Body of pancreas (tissue), 4 donors: ENCODE data around the gene CACNA2D4. TPM values are rescaled to one million over a fixed set of nuclear protein-coding genes. Genes with fewer than 3 reads are reported as not detected.

Experiments used
- ATAC-seq: fragments of 150-250 bp; one replicate; pipeline ENCODE4 v1.9.1; 2016
- DNase-seq, 4 donors: peaks; one replicate each; pipeline ENCODE4 v3.0.0-alpha.2; 2019
- H3K27ac ChIP-seq, 4 donors: fragments of 200-600 bp; sonication (generic); 1 replicate in 3 of 4; 2 replicates in 1 of 4; pipeline versions ENCODE4 v1.5.1 to v1.6.1; 2016 to 2019; ENCODE audit warnings: mild to moderate bottlenecking in 1 of 4, mixed read lengths in 1 of 4, moderate library complexity in 1 of 4
- H3K27me3 ChIP-seq, 2 donors: fragments of 200-600 bp; sonication (generic); one replicate each; pipeline ENCODE4 v1.6.0; 2016; ENCODE audit warnings: mild to moderate bottlenecking in 1 of 2
- H3K36me3 ChIP-seq, 2 donors: fragments of 200-600 bp; sonication (generic); replicated peaks in 1 of 2; 2 replicates each; pipeline ENCODE4 v1.5.1; 2016; ENCODE audit warnings: low read depth in 2 of 2; ENCODE audit not compliant: insufficient read depth in 1 of 2
- H3K4me1 ChIP-seq: fragments of 200-600 bp; sonication (generic); one replicate; pipeline ENCODE4 v1.6.0; 2016
- H3K4me3 ChIP-seq, 2 donors: fragments of 200-600 bp; sonication (generic); 1 replicate in 1 of 2; 2 replicates in 1 of 2; pipeline ENCODE4 v1.5.1; 2016 to 2019
- H3K9me3 ChIP-seq, 3 donors: fragments of 200-600 bp; sonication (generic); 1 replicate in 2 of 3; 2 replicates in 1 of 3; pipeline ENCODE4 v1.5.1; 2016
- CTCF ChIP-seq, 7 experiments: fragments of 450-650 bp in 4 of 7; fragments of 200-600 bp in 3 of 7; sonication (generic) in 3 of 7; IDR thresholded peaks; one replicate each; pipeline ENCODE4 v1.5.1; 2016 to 2019; ENCODE audit warnings: antibody characterized with exemption in 7 of 7
- POLR2A ChIP-seq, 3 donors: fragments of 450-650 bp; IDR thresholded peaks; one replicate each; pipeline ENCODE4 v1.6.1; 2016; ENCODE audit warnings: antibody characterized with exemption in 3 of 3, mild to moderate bottlenecking in 2 of 3
- WGBS, 2 donors: methylation state at CpG; one replicate each; pipeline ENCODE4 v1.1.5; 2017; 5-methylcytosine and 5-hydroxymethylcytosine counted together
- intact Hi-C: fragments of 100-400 bp; cut with DNase I; formaldehyde crosslinking; loops from one replicate; pipeline ENCODE4 v1.15.1; 2023
- total RNA-seq, 2 donors: library from RNA; depleted of rRNA; stranded (reverse); fragments of >200 nt; gene quantifications; one replicate each; pipeline ENCODE4 v1.1.0, GENCODE V29; 2016

The CACNA2D4 gene
- total RNA-seq, 2 donors from 2014 or later = 3.6 TPM; not detected in 1

DNA sequence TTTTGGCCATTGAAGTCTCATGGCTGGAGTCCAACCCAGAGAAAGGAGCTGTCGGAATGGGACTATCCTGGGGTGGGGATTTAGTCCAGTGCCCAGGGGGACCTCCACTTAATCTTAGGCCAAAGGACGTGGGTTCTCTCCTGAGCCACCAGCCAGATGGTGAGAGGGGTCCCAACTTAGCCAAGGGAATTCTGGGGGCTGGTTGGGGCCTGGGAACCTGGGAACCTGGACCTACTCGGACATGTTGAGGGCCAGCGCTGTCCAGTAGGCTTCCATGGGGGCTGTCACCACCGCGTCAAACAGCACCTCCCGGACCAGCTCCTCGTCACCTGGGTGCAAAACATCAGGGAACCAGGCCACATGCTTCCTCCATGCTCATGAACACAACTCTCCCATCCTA, 64.7 kb downstream of the CACNA2D4 start:
- 40 to 76% methylated on average over 1 to 8 of the region's 8 CpGs for WGBS, 2 donors
- Histone ChIP-seq H3K27ac (no peak overlapping the region), H3K9me3 (peaks cover 0 to 12% (median 0%) of the 10 kb centered on the region in 3 donors), H3K4me1 (no peaks in the 10 kb centered on the region), H3K36me3 (no peaks in the 10 kb centered on the region), H3K4me3 (no peak overlapping the region), H3K27me3 (no peaks in the 10 kb centered on the region)
- no peak for DNase-seq
- TF ChIP-seq CTCF (IDR thresholded peaks at IDR 0.05) (no peak), POLR2A (IDR thresholded peaks at IDR 0.05) (no peak)
- intact Hi-C loops = no loop called here
- ATAC-seq = no peak

- intact Hi-C loops = no loop called here
- WGBS, 2 donors = 79 to 90% methylated on average over 1 of the region's 1 CpG
- Histone ChIP-seq H3K27me3 (no peaks in the 10 kb centered on the region), H3K4me1 (no peaks in the 10 kb centered on the region), H3K36me3 (no peaks in the 10 kb centered on the region), H3K9me3 (peaks cover 0 to 12% (median 0%) of the 10 kb centered on the region in 3 donors), H3K4me3 (no peak overlapping the region), H3K27ac (no peak overlapping the region)
- no peak for ATAC-seq
- DNase-seq = no peak
- no peak for TF ChIP-seq CTCF (IDR thresholded peaks at IDR 0.05)
- TF ChIP-seq POLR2A (IDR thresholded peaks at IDR 0.05) = no peak
Observed at GRCh38 chr12:1852076-1852475, 66.4 kb downstream of the CACNA2D4 start.

DNA sequence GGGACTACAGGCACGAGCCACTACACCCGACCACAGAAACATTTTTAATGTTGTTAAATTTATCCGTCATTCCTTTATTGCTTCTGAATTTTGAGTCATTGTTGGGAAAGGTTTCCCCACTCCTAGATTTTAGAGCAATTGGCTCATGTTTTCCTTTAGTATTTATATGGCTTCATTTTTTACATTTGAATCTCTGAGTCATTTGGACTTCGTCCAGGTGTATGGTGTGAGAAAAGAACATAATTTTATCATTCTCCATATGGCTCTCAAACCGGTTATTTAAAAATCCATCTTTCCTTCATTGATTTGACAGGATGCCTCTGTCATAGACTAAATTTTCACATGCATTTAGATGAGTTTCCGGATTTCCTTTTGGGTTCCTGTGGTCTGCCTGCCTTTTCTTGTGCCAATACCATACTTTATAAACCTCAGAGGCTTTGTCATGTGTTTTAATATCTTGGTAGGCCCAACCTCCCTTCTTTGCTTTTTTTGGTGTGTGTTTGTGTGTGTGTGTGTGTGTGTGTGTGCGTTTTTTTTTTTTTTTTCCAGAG, 67.2 kb downstream of the CACNA2D4 start:
- WGBS, 2 donors = 69 to 73% methylated on average over 7 of the region's 7 CpGs
- no peak for ATAC-seq
- H3K4me1 ChIP-seq = no peaks in the 10 kb centered on the region

DNA sequence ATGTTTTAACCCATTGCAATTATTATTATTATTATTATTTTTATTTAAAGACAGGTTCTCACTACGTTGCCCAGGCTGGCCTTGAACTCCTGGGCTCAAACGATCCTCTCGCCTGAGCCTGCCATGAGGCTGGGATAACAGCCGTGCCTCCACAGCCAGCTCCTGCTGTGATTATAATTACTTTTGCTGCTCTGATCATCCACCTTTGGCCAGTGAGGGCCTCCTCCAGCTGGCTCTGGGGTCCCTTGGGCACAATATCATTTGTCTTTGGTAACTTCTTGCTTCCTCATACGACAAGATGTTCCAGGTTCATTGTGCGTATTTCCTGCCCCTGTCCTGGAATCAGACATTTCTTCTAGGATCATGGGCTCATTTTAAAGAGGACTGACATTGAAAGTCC, 69.7 kb downstream of the CACNA2D4 start:
- DNase-seq (no peak), ATAC-seq (no peak)
- H3K36me3 ChIP-seq = no peaks in the 10 kb centered on the region
- H3K27ac ChIP-seq = no peak overlapping the region
- no peaks in the 10 kb centered on the region for H3K4me1 ChIP-seq
- TF ChIP-seq CTCF (IDR thresholded peaks at IDR 0.05) (no peak), POLR2A (IDR thresholded peaks at IDR 0.05) (no peak)
- H3K27me3 ChIP-seq = no peaks in the 10 kb centered on the region
- H3K4me3 ChIP-seq = no peak overlapping the region
- H3K9me3 ChIP-seq = no peaks in the 10 kb centered on the region
- WGBS, 2 donors = 61 to 67% methylated on average over 6 of the region's 6 CpGs
- intact Hi-C loops = no loop called here

More for the DNA sequence above, 67.2 kb downstream of the CACNA2D4 start:
- intact Hi-C loops = no loop called here
- Histone ChIP-seq H3K27ac (no peak overlapping the region), H3K36me3 (no peaks in the 10 kb centered on the region), H3K27me3 (no peaks in the 10 kb centered on the region), H3K4me3 (no peak overlapping the region), H3K9me3 (peaks cover 0 to 12% (median 0%) of the 10 kb centered on the region in 3 donors)
- DNase-seq = no peak
- TF ChIP-seq CTCF (IDR thresholded peaks at IDR 0.05) (no peak), POLR2A (IDR thresholded peaks at IDR 0.05) (no peak)

GRCh38 chr12:1848146-1848545, 70.3 kb downstream of the CACNA2D4 start:
- ATAC-seq (no peak), DNase-seq (no peak)
- no peaks in the 10 kb centered on the region for H3K36me3 ChIP-seq
- TF ChIP-seq CTCF (IDR thresholded peaks at IDR 0.05) (no peak), POLR2A (IDR thresholded peaks at IDR 0.05) (no peak)
- H3K27ac ChIP-seq = no peak overlapping the region
- no peaks in the 10 kb centered on the region for H3K27me3 ChIP-seq
- WGBS, 2 donors = 49 to 60% methylated on average over 10 of the region's 10 CpGs
- intact Hi-C loops = no loop called here
- H3K4me3 ChIP-seq = no peak overlapping the region
- no peaks in the 10 kb centered on the region for H3K4me1 ChIP-seq
- no peaks in the 10 kb centered on the region for H3K9me3 ChIP-seq
